Panc1 (cell line): Measurements from ENCODE around the gene TTC21B. TPM values are rescaled to one million over a fixed set of nuclear protein-coding genes. Genes with fewer than 3 reads are reported as not detected.

Experiments used
- ATAC-seq: fragments of 200-7000 bp; cut with Tn5 transposase; 2 replicates; pipeline ENCODE4 v1.9.1; 2020; ENCODE audit warnings: mild to moderate bottlenecking, moderate library complexity
- BruUV-seq: library from RNA; stranded (reverse); fragments of 400-500 nt; replicated peaks from 2 replicates; lab custom pipeline; 2021; lab: Mats Ljungman, UMichigan
- CTCF ChIA-PET: fragments of 300-600 bp; sonication (Branson Sonifier 250); formaldehyde crosslinking; loops from one replicate; lab custom pipeline; 2022; ENCODE audit warnings: antibody characterized with exemption; lab: Charles Lee
- POLR2A ChIA-PET: fragments of 300-600 bp; sonication (Branson Sonifier 250); formaldehyde crosslinking; loops from one replicate; lab custom pipeline; 2022; ENCODE audit warnings: antibody characterized with exemption; lab: Charles Lee
- DNase-seq: peaks from one replicate; pipeline ENCODE4 v3.0.0-alpha.2; 2010; ENCODE audit warnings: low read depth, low spot score
- H3K27ac ChIP-seq: 2 replicates; pipeline ENCODE4 v1.5.1; 2011; ENCODE audit warnings: mild to moderate bottlenecking, low read length, inconsistent platforms
- H3K27me3 ChIP-seq: fragments of 200-500 bp; sonication (Bioruptor generic); 2 replicates; pipeline ENCODE4 v1.6.0; 2014; ENCODE audit warnings: low read length, inconsistent platforms; ENCODE audit not compliant: control insufficient read depth, insufficient read depth
- H3K36me3 ChIP-seq: fragments of 200-500 bp; sonication (Bioruptor generic); 2 replicates; pipeline ENCODE4 v1.5.1; 2014; ENCODE audit warnings: inconsistent platforms, mild to moderate bottlenecking, low read length, moderate library complexity; ENCODE audit not compliant: control insufficient read depth, insufficient read depth
- H3K4me1 ChIP-seq: 2 replicates; pipeline ENCODE4 v1.5.1; 2011; ENCODE audit warnings: inconsistent platforms, mild to moderate bottlenecking, low read length, moderate library complexity; ENCODE audit not compliant: control insufficient read depth, insufficient read depth
- H3K4me3 ChIP-seq, 2 experiments: 2 replicates each; pipeline ENCODE4 v1.5.1; 2011 to 2012; ENCODE audit warnings: low read depth in 2 of 2, low read length in 2 of 2, mild to moderate bottlenecking in 2 of 2, inconsistent platforms in 1 of 2, moderate library complexity in 1 of 2
- H3K9me3 ChIP-seq: fragments of 200-500 bp; sonication (Bioruptor generic); 2 replicates; pipeline ENCODE4 v1.5.1; 2014; ENCODE audit warnings: low read depth, mild to moderate bottlenecking, inconsistent platforms, low read length, moderate library complexity; ENCODE audit not compliant: control insufficient read depth, insufficient read depth
- POLR2AphosphoS5 ChIP-seq: IDR thresholded peaks from 2 replicates; pipeline ENCODE4 v1.6.1; 2012; ENCODE audit warnings: mild to moderate bottlenecking, low read depth, low read length, moderate library complexity
- TCF7L2 ChIP-seq: IDR thresholded peaks from 2 replicates; pipeline ENCODE4 v1.6.1; 2011; ENCODE audit warnings: mild to moderate bottlenecking, low read depth, low read length, inconsistent platforms
- in situ Hi-C: cut with HindIII; loops from 2 replicates; pipeline ENCODE4 v1.10.0; 2016; ENCODE audit warnings: low sequenced_read_pairs, low pct_unique_long_range_greater_than_20kb
- intact Hi-C: fragments of 100-400 bp; cut with micrococcal nuclease; formaldehyde crosslinking; loops from one replicate; pipeline ENCODE4 v1.10.0; 2022; ENCODE audit not compliant: unreplicated experiment
- total RNA-seq: library from RNA; stranded (reverse); gene quantifications from one replicate; pipeline ENCODE4 v1.2.1, GENCODE V29; 2021; ENCODE audit not compliant: unreplicated experiment
- TF ChIP-seq, protein P1 (sequence below), 2 experiments: IDR thresholded peaks; 2 replicates each; pipeline ENCODE4 v1.6.1; 2011 to 2012; ENCODE audit warnings: low read depth in 2 of 2, control low read depth in 1 of 2, low read length in 1 of 2, mild to moderate bottlenecking in 1 of 2, moderate library complexity in 1 of 2; ENCODE audit not compliant: insufficient read depth in 1 of 2
- TF ChIP-seq, protein P2 (sequence below): fragments of 450-650 bp; IDR thresholded peaks from 2 replicates; pipeline ENCODE4 v1.5.1; 2017; ENCODE audit warnings: mild to moderate bottlenecking

Gene TTC21B
- total RNA-seq, 1 experiment from 2014 or later, result 12.4 TPM

DNA sequence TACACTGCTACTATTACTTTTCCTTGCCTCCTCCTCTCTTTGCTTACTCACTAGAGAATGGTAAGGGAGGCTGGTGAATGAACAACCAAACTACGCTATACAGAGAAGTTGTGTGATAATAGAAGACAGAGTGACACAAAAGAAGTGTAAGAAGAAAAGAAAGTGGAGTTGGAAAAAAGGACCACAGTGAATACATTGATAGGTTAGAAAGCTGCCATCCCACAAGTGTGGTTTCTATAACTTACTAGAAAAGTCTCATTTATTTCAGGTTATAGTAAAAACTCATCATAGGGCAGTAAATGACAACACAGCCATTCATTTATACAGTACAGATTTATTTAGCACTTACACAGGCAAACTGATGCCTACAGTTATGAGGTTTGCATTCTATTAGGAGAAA, 77.3 kb downstream of the TTC21B start:
- ATAC-seq (no peak), DNase-seq (no peak)
- TF ChIP-seq TCF7L2 (no peak), POLR2AphosphoS5 (no peak)
- TF ChIP-seq, protein P1, sequence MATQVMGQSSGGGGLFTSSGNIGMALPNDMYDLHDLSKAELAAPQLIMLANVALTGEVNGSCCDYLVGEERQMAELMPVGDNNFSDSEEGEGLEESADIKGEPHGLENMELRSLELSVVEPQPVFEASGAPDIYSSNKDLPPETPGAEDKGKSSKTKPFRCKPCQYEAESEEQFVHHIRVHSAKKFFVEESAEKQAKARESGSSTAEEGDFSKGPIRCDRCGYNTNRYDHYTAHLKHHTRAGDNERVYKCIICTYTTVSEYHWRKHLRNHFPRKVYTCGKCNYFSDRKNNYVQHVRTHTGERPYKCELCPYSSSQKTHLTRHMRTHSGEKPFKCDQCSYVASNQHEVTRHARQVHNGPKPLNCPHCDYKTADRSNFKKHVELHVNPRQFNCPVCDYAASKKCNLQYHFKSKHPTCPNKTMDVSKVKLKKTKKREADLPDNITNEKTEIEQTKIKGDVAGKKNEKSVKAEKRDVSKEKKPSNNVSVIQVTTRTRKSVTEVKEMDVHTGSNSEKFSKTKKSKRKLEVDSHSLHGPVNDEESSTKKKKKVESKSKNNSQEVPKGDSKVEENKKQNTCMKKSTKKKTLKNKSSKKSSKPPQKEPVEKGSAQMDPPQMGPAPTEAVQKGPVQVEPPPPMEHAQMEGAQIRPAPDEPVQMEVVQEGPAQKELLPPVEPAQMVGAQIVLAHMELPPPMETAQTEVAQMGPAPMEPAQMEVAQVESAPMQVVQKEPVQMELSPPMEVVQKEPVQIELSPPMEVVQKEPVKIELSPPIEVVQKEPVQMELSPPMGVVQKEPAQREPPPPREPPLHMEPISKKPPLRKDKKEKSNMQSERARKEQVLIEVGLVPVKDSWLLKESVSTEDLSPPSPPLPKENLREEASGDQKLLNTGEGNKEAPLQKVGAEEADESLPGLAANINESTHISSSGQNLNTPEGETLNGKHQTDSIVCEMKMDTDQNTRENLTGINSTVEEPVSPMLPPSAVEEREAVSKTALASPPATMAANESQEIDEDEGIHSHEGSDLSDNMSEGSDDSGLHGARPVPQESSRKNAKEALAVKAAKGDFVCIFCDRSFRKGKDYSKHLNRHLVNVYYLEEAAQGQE (IDR thresholded peaks at IDR 0.05; ENCODE audit: insufficient read depth in 1 of 2, low read depth in 2 of 2, low read length in 1 of 2), result no peak
- no peaks in the 10 kb centered on the region for H3K27me3 ChIP-seq
- no peaks in the 10 kb centered on the region for H3K4me1 ChIP-seq
- ChIA-PET POLR2A (no interaction called here), CTCF (no interaction called here)
- H3K4me3 ChIP-seq, result no peak overlapping the region
- in situ Hi-C loops (no loop called here), intact Hi-C loops (loop anchor here (10.0 kb wide), 1 partner anchor 641 kb away; the partner anchor contains the start of gene SCN2A)
- peaks cover 2% of the 10 kb centered on the region for H3K36me3 ChIP-seq
- BruUV-seq, result no TSS peak
- no peaks in the 10 kb centered on the region for H3K9me3 ChIP-seq
- no peak overlapping the region for H3K27ac ChIP-seq

DNA sequence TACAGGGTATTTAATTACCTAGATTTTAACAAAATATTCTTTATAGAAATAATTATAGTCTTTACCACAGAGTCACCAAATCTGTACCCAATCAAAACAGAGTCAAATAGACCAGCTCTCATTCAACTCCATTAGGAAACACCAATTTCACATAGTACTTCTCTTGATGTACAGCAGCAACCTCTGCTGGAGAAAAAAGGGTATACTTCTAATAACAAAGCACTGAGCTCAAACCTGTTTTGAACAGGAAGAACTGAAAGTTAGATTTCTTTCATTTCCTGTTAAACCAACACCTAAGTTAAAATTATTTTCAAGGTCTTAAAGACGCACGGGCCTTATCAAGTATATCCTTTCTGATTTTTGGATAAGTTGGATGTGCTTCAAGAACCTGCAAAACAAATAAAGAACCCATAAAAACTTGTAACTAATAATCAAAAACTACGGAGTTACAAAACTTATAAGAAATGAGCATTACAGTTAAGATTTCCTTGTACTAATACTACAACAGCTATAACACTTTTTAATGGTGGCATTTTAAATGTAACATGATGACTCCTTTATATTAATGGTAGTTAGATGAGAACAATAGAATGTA, 79.0 kb downstream of the TTC21B start:
- DNase-seq (no peak), ATAC-seq (peak; percentile 66; the same call in 1 of the 2 replicates)
- intact Hi-C loops, result loop anchor here (2.0 to 10.0 kb wide), 2 partner anchors 474 to 640 kb away; partner anchors contain the start of gene SCN2A
- Histone ChIP-seq H3K4me3 (no peak overlapping the region), H3K4me1 (no peaks in the 10 kb centered on the region), H3K27ac (no peak overlapping the region), H3K27me3 (no peaks in the 10 kb centered on the region), H3K9me3 (no peaks in the 10 kb centered on the region), H3K36me3 (no peaks in the 10 kb centered on the region; the same call in 1 of the 2 replicates)
- TF ChIP-seq, protein P1 (IDR thresholded peaks at IDR 0.05; ENCODE audit: insufficient read depth in 1 of 2, low read depth in 2 of 2, low read length in 1 of 2), result no peak
- TF ChIP-seq POLR2AphosphoS5 (no peak), TCF7L2 (no peak)
- TF ChIP-seq, protein P2, sequence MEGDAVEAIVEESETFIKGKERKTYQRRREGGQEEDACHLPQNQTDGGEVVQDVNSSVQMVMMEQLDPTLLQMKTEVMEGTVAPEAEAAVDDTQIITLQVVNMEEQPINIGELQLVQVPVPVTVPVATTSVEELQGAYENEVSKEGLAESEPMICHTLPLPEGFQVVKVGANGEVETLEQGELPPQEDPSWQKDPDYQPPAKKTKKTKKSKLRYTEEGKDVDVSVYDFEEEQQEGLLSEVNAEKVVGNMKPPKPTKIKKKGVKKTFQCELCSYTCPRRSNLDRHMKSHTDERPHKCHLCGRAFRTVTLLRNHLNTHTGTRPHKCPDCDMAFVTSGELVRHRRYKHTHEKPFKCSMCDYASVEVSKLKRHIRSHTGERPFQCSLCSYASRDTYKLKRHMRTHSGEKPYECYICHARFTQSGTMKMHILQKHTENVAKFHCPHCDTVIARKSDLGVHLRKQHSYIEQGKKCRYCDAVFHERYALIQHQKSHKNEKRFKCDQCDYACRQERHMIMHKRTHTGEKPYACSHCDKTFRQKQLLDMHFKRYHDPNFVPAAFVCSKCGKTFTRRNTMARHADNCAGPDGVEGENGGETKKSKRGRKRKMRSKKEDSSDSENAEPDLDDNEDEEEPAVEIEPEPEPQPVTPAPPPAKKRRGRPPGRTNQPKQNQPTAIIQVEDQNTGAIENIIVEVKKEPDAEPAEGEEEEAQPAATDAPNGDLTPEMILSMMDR, result peak; percentile 61; the same call in 1 of the 2 replicates
- in situ Hi-C loops, result no loop called here
- ChIA-PET POLR2A (no interaction called here), CTCF (interaction anchor here (0.6 to 1.1 kb wide), 2 partner anchors 66 to 450 kb away, joined by 5 to 12 read pairs; no protein-coding TSS in a partner anchor)
- no TSS peak for BruUV-seq
